GM20431 (cell line): Measurements from ENCODE around the gene LRRC61.

ENCODE experiments used
- in situ Hi-C: fragments of 300-500 bp; cut with MseI, MboI; formaldehyde crosslinking; loops from one replicate; pipeline ENCODE4 v1.15.0; 2020; ENCODE audit warnings: low sequenced_read_pairs; ENCODE audit not compliant: unreplicated experiment

Gene LRRC61

DNA sequence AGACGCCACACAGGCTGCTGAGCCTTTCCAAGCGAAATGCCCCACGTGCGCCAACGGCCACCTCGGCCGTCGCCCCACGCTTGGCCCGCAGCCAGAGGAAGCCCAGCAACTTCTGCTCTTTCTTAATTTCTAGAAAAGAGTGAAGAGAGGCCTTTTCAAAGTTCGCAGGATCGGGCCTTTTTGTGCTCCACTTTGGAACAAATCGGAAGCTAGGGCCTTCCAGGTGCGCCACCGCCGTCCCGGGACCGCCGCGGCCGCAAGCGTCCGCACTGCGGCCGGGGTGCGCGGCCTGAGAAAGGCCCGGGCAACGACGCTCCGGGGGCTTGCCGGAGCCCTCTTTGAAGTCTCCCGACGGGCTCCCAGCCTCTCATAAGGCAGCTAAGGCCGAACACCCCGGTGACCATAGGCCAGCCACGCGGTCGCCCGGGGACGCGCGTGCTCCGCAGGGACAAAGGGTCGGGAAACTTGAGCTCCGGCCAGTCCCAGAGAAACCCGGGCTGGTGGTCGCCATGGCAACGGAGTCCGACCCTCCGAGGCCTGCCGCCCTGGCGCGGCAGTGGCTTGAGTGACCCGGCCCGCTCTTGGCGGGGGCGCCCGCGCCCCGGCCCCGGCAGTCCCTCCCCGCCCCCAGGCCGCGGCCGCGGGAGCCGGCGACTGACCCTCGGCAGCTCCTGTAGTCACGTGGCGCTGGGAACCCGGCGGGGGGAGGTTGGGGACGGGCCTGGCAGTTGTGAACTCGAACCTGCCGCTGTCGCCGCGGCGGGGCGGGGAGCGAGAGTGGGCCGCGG, 45.1 kb downstream of the LRRC61 start, which contains the start of gene REPIN1:
Gene REPIN1, plus strand, starts transcription at position 727 of the 788 bp plus-strand sequence. CDS start 890 bp downstream, outside the sequence.
- in situ Hi-C loops = no loop called here

GRCh38 chr7:150368884-150369747, 46.0 kb downstream of the LRRC61 start:
- in situ Hi-C loops = no loop called here

GRCh38 chr7:150369748-150370501, 46.8 kb downstream of the LRRC61 start:
- in situ Hi-C loops = no loop called here

GRCh38 chr7:150370612-150371071, 47.5 kb downstream of the LRRC61 start:
- in situ Hi-C loops = no loop called here

- in situ Hi-C loops = no loop called here
Observed at GRCh38 chr7:150371131-150371995, 48.2 kb downstream of the LRRC61 start.

- in situ Hi-C loops = no loop called here
Observed at GRCh38 chr7:150371996-150372270, 48.8 kb downstream of the LRRC61 start.

GRCh38 chr7:150372271-150373048, 49.3 kb downstream of the LRRC61 start:
- in situ Hi-C loops = no loop called here

DNA sequence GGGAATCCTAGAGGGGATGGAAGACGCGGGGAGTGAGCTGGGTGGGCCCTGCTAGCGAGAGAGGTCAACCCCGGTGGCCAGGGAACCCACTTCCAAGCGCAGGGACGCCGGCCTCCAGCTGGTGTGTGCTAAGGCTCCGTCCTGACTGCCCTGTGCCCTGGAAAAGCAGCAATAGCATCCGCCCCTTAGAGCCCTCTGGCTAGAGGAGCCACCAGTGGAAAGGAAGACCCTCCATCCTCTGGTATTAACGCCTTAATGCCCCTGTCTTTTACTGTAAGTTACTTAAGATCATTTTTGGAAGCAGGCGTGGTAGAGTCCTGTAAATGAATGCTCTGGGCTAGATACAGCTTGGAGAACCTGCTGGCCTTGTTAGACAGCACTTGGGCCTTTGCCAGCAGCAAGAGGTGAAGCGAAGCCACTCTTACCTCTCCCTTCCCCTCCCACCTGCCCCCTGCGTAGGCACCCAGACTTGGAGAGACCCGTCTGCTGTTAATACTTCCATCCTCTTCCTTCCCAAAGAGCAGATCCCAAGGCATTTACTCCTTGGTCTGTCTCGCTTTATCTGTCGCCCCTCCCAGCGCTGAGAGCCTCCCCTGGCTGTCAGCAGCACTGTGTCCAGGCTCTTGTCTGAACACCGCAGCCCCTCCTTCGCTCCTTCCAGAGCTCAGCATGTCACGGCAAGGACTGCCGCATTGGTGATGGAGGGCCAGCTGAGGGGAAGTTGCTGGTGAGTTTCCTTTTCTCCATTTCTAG, 50.1 kb downstream of the LRRC61 start:
- in situ Hi-C loops = no loop called here

GRCh38 chr7:150374026-150374425, 50.9 kb downstream of the LRRC61 start:
- in situ Hi-C loops = no loop called here

- in situ Hi-C loops = no loop called here
Observed at GRCh38 chr7:150374472-150374871, 51.3 kb downstream of the LRRC61 start.

DNA sequence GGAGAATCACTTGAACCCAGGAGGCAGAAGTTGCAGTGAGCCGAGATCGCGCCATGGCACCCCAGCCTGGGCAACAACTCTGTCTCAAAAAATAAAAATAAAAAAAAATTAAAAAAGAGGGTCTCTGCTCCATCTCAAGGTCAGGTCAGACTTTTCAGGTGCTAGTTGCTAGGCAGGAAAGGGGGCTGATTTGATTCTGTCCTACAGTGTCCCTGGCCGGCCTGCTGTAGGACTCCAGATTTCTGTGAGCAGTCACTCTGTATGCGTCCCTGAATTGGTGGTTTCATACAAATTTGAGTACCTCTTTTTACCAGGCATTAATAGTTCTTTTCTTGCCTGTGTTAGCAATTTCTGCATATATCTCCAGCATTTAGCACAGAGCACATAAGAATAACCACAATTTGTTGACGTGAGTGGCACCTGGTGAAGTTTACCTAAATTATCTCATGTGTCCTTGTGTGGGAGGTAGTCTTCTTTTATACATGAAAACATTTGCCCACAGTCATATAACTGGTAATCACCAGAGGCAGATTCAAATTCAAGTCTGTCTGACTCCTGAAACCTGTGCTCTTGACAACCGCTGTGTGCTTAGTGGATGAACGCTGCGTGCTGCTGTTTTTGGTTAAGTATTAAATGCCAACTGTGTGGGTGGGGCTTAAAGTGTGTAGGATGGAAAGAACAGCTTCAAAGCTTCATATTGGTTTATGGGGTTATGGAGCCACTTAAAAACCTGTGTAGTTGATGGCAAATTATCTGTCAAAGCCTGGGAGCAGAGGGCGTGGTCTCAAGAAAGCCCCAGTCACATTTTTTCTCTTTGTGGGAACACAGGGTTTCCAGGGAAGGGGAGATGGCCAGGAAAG, 52.7 kb downstream of the LRRC61 start:
- in situ Hi-C loops = no loop called here

DNA sequence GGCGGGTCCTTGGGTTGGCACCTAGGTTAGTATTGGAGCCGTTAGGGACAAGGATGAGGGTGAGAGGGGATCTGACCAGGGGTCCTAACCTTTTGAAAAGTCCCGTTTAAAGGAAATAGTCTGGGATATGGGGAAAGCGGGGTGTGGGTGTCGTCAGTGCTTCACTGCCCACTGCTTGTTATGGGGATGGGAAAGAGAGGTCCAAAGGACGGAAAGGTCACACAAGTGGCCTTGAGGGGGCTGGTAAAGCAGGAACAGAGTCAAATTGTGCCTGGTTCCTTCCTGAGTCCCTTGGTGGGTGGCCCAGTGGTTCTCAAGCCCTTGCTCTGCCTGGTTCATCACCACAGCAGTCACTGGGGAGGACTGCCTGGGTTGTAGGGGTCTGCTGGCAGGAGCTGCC, 53.4 kb downstream of the LRRC61 start:
- in situ Hi-C loops = no loop called here

DNA sequence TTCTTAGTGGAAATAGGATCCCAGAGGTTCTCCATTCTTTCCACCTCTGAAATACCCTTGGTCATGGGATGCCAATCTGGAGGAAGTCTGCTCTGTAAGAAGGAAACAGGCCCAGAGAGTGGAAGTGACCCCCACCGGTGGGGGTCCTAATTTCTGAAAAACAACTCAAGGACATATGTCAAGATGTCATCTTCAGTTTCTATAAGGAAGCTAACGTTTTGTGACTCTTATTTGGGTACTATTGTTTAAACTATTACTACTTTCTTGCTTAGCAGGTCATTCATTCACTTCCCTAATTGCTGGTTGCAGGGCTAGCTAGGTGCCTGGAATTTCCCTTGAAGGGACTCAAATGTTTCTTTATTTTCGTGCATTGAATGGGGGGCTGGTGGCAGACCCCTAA, 54.0 kb downstream of the LRRC61 start:
- in situ Hi-C loops = no loop called here

GRCh38 chr7:150377635-150378034, 54.5 kb downstream of the LRRC61 start:
- in situ Hi-C loops = no loop called here

- in situ Hi-C loops = no loop called here
Observed at GRCh38 chr7:150378115-150378852, 55.1 kb downstream of the LRRC61 start.

DNA sequence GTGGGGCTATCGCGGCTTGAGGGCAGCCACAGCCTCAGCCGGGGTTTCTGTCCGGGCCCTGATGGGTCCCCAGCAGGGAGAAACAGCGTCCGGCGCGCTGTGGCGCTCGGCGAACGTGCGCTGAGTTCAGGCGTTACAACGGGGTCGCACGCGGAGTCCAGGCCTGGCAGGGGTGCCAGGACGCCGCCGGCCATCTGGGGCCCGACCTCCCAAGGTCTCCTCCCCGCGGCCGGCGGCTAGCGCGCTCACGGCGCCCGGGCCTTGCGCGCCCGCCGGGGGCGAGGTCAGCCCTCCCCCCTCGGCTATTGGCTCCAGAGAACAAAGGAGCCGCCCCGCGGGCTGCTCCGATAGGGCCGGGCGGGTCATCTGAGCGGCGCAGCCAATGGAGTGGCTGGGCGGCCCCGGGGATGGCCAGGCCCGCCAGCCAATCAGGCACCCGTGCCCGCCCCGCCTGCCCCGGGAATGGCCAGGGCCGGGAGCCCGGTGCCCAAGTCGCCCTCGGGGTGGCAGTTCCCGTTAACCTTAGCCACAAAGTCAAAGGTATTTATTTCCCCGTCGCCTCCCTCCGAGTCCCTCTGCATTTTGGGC, 55.8 kb downstream of the LRRC61 start, which contains the start of gene ZNF775:
Gene ZNF775, plus strand, starts transcription at position 478 of the 588 bp plus-strand sequence. CDS start 9,141 bp downstream, outside the sequence.
- in situ Hi-C loops = no loop called here
